ENCODE measurements around the gene NPIPA1.
A peak's percentile ranks its signal among the peaks of the same experiment; 100 is the strongest.
"Not testable (repeated sequence)": the region's sequence is repeated elsewhere in the genome, so short reads cannot be mapped to it uniquely, and the experiment has no call there.

Gene NPIPA1
- total RNA-seq: 9.0 reads per million, percentile 30 among the genes with 10 or more reads in this experiment

DNA sequence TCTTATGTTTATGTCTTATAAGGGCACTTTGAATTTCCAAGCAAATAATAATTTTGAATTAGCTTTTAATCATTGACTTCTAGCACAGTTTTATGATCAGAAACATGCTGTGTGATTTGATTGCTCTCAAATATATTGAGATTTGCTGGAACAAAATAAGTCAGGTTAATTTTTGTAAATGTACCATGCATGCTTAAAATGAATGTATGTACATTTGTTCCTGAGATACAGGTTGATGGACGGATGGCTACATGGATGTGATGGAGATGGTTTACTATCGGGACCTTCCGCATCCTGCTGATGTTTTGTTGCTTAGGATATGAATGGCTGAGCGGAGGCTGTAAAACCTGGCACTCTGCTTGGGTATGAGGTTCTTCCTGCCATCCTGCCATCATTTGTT, at the start of gene NPIPA1:
Gene NPIPA1 (plus strand): TSS at position 301 of the 400 bp plus-strand sequence. CDS start 0 bp downstream, at position 301.
- DNase-seq: not testable (repeated sequence)

- DNase-seq: not testable (repeated sequence)
Observed at GRCh38 chr16:14892111-14892510, 45.1 kb upstream of the NPIPA1 start.

- not testable (repeated sequence) for DNase-seq
Observed at GRCh38 chr16:14895382-14895781, 41.9 kb upstream of the NPIPA1 start.

GRCh38 chr16:14896023-14896422, 41.2 kb upstream of the NPIPA1 start:
- DNase-seq: not testable (repeated sequence)

DNA sequence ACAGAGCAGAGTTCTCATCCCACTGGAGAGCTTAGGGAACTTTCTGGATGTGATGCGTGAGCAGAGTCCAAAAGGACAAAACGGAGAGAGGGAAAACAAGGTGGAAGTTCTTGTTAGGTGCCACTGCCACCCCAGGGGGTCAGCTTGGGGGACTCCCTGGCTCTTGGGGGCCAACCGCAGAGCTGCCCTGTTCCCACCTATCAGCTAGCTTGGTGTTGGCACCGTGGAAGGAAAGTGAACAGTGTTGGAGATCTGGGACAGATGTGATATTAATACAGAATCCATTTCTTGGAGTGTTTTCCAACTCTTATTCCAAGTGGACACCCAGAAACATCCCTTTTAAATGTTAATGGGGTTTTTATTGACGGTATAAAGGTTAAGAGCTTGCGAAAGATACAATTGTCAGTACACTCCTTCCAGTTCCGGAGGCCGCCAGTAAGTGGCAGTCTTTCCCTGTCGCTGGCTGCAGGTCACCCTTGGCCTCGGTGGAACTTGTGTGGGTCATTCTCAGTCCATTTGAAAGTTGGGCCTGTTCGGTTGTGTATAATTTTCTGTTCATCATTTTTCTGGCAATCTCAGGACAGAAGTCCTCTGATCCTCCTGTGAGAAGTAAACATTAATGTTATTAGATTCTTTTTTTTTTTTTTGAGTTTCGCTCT, 40.1 kb upstream of the NPIPA1 start:
- DNase-seq: not testable (repeated sequence)

DNA sequence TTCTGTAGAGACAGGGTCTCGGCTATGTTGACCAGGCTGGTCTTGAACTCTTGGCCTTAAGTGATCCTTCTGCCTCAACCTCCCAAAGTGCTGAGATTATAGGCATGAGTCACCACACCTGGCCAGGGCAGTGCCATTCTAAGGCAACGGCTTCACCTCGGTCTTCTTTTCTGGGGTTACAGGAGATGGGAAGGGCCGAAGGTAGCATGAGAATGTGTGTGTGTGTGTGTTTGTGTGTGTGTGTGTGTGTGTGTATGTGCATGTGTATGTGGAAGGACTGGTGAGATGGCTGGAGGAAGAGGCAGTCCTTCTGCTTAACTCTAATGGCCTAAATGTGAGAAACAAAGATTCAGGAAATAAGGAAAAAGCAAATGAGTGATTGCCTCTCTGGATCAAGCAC, 39.1 kb upstream of the NPIPA1 start:
- not testable (repeated sequence) for DNase-seq

GRCh38 chr16:14903191-14903957, 33.9 kb upstream of the NPIPA1 start:
- not testable (repeated sequence) for DNase-seq

- DNase-seq: not testable (repeated sequence)
Observed at GRCh38 chr16:14909744-14910143, 27.5 kb upstream of the NPIPA1 start.

DNA sequence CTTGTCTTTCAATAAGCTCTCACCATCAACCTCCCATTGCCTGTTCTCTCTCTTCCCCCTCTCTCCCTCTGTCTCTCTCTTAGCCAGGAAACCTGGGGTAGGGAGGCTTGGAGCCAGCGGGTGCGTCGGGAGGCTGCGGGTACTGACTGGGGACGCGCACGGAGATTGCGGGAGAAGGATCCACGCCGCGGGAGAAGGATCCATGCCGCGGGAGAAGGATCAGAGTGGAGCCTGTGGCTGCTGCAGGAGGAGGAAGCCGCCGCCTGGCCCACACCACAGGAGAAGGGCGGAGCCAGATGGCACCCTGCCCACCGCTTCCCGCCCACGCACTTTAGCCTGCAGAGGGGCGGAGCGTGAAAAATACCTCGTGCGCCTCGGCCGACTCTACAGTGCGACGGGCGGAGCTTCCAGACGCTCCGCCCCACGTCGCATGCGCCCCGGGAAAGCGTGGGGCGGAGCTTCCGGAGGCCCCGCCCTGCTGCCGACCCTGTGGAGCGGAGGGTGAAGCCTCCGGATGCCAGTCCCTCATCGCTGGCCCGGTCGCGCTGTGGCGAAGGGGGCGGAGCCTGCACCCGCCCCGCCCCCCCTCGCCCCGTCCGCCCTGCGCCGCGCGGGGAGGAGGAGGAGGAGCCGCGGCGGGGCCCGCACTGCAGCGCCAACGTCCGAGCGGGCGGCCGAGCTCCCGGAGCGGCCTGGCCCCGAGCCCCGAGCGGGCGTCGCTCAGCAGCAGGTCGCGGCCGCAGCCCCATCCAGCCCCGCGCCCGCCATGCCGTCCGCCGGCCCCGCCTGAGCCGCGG, 26.2 kb upstream of the NPIPA1 start:
- DNase-seq: not testable (repeated sequence)

- DNase-seq: peak; percentile 39
Observed at GRCh38 chr16:14911954-14912353, 25.3 kb upstream of the NPIPA1 start.

GRCh38 chr16:14912588-14912987, 24.7 kb upstream of the NPIPA1 start:
- not testable (repeated sequence) for DNase-seq

DNA sequence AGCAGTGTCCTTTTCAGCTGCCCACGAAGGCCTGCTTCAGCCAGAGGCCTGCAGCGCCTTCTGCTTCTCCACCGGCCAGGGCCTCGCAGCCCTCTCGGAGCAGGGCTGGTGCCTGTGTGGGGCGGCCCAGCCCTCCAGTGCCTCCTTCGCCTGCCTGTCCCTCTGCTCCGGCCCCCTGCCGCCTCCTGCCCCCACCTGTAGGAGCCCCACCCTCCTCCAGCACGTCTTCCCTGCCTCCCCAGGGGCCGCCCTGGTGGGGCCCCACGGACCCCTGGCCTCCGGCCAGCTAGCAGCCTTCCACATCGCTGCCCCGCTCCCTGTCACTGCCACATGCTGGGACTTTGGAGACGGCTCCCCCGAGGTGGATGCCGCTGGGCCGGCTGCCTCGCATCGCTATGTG, 18.7 kb upstream of the NPIPA1 start:
- DNase-seq: not testable (repeated sequence)

DNA sequence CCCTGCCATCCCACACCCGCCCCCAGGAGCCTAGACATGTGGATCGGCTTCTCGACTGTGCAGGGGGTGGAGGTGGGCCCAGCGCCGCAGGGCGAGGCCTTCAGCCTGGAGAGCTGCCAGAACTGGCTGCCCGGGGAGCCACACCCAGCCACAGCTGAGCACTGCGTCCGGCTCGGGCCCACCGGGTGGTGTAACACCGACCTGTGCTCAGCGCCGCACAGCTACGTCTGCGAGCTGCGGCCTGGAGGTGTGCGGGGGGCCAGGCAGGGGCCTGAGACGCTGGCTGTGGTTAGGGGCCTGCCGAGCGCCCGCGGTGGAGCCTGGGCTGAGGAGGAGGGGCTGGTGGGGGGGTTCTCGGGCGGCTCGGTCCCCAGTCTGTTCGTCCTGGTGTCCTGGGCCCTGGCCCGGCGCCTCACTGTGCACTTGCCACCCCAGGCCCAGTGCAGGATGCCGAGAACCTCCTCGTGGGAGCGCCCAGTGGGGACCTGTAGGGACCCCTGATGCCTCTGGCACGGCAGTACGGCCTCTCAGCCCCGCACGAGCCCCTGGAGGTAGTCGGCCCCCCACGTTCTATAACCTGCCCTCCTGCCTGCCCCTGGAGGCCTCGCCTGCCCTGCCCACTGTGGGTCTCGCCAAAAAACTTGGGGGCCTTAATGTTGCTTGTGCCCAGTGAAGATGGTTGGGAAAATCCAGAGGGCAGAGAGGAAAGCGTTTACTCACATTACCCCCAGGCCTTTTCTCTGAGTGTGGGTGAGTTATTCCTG, 17.2 kb upstream of the NPIPA1 start:
- DNase-seq: not testable (repeated sequence)

GRCh38 chr16:14922285-14922684, 15.0 kb upstream of the NPIPA1 start:
- not testable (repeated sequence) for DNase-seq

- not testable (repeated sequence) for DNase-seq
Observed at GRCh38 chr16:14922968-14923367, 14.3 kb upstream of the NPIPA1 start.

DNA sequence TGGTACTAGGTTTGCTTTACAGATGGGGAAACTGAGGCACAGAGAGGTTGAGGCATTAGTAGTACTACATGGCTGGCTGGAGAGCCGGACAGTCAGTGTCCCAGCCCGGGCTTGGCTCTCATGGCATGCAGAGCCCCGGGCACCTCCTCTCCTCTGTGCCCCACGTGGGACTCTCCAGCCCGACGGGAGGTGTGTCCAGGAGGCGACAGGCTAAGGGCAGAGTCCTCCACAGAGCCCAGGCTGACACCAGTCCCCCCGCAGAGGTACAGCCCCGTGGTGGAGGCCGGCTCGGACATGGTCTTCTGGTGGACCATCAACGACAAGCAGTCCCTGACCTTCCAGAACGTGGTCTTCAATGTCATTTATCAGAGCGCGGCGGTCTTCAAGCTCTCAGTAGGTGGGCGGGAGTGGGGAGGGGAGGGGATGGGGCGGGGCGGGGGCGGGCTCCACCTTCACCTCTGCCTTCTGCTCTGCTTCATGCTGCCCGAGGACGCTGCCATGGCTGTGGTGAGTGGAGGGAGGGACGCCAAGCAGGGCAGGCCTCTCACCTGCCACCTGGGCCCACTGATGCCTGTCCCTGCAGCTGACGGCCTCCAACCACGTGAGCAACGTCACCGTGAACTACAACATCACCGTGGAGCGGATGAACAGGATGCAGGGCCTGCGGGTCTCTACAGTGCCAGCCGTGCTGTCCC, 13.7 kb upstream of the NPIPA1 start:
- DNase-seq: not testable (repeated sequence)

- not testable (repeated sequence) for DNase-seq
Observed at GRCh38 chr16:14924359-14924758, 12.9 kb upstream of the NPIPA1 start.

DNA sequence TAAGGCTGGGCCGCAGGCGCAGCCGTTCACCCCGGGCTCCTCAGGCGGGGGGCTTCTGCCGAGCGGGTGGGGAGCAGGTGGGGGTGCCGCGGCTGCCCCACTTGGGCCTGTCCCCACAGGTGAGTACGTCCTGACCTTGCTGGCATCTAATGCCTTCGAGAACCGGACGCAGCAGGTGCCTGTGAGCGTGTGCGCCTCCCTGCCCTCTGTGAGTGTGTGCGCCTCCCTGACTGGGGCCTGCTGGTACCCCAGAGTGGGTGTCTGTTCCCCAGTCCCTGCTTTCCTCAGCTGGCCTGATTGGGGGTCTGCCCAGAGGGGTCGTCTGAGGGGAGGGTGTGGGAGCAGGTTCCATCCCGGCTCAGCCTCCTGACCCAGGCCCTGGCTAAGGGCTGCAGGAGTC, 12.3 kb upstream of the NPIPA1 start:
- not testable (repeated sequence) for DNase-seq

DNA sequence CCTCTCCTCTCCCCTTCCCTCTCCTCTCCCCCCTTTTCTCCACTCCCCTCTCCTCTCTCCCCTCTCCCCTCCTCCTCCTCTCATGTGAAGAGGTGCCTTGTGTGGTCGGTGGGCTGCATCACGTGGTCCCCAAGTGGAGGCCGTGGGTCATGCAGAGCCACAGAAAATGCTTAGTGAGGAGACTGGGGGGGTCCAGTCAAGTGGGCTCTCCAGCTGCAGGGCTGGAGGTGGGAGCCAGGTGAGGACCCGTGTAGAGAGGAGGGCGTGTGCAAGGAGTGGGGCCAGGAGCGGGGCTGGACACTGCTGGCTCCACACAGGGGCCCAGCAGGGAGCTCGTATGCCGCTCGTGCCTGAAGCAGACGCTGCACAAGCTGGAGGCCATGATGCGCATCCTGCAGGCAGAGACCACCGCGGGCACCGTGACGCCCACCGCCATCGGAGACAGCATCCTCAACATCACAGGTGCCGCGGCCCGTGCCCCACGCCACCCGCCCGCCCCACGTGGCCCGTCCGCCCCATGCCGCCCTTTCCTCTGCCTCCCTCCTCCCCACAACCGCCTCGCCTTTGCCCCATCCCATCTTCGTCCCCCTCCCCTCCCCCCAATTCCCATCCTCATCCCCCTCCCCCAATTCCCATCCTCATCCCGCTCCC, 9.1 kb upstream of the NPIPA1 start:
- peak; percentile 8 for DNase-seq

DNA sequence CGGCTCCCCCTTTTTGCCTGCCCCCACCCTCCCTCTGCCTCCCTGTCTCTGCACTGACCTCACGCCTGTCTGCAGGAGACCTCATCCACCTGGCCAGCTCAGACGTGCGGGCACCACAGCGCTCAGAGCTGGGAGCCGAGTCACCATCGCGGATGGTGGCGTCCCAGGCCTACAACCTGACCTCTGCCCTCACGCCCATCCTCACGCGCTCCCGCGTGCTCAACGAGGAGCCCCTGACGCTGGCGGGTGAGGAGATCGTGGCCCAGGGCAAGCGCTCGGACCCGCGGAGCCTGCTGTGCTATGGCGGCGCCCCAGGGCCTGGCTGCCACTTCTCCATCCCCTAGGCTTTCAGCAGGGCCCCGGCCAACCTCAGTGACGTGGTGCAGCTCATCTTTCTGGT, 8.1 kb upstream of the NPIPA1 start:
- DNase-seq: not testable (repeated sequence)

GRCh38 chr16:14930246-14930645, 7.0 kb upstream of the NPIPA1 start:
- DNase-seq: not testable (repeated sequence)
